NK-92 (cell line): ENCODE measurements around the gene TSC22D3.

Experiments
- DNase-seq: peaks from one replicate; lab custom pipeline; 2025; ENCODE audit not compliant: unreplicated experiment; lab: John Stamatoyannopoulos, UW

The TSC22D3 gene

DNA sequence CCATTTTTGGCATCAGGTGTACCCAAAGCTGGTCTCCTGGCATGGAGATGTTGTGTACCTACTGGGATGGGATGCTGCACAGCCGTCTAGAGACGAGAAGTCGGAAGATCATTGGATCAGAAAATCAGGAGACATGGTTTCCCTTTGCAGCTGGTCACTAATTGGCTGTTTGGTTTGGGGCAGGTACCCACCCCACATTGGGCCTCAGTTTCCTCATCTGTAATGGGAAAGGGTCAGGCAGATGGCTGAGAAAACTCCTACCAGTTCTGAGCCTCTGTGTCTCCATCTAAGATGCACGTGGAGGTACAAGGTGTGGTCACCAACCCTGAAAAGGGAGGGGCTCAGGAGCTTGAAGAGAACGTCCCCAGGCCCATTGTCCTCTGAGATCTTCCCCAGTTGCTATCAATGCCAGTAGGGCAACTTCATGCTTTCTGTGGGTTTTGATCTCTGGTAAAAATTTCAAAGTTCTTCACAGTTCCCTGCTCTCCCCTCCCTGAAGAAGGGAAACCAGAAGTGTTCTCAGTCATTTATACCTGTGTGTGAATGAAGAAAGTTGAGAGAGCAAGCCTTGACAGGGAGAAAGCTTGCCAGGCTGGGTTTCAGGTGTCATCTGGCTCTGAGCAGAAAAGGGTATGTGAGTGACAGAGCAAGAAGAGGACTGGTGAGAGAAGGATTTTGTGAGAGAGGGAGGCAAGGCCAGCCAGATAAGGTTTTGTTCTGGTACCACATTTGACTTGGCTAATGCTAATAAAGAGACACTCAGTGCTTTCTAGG lies 15.1 kb downstream of the TSC22D3 start:
- DNase-seq = no peak

- no peak for DNase-seq
Observed at GRCh38 chrX:107758231-107758766, 17.3 kb downstream of the TSC22D3 start.

DNA sequence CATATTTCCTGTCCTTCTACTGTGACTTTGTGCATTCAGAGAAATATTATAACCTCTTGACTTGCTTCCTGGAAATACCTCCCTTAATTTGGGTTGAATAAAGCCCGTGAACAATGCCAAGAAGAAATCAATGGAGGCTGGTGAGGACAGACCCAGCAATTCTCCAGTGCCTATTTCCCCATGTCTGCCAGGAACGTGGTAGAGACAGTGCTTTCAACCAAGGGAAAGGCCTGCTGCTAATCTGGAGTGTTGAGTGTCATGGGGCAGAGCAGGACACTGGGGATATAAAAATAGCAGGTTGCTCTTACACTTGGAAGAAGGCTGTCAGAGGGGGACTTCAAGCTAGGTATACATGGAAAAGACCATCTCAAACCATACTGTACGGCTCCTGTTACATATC lies 19.9 kb downstream of the TSC22D3 start:
- DNase-seq = no peak

DNA sequence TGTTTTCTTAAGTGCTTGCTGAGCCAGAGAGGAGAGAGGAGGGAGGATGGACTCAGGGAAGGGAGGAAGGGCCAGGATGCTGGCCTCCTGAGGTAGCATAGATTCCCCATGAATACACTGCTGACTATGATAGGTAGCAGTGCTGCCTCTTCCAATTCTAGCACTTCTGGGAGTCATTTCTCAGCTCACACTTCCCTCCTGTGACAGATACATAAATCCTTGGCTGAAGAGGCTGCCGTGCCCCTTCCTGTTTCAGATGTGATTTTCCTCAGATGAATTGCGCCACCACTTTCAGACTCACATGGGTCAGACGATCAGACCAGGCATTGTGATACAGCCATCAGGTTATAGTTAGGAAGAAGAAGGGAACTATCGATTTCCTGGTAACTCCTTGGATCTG lies 22.4 kb downstream of the TSC22D3 start:
- no peak for DNase-seq

DNA sequence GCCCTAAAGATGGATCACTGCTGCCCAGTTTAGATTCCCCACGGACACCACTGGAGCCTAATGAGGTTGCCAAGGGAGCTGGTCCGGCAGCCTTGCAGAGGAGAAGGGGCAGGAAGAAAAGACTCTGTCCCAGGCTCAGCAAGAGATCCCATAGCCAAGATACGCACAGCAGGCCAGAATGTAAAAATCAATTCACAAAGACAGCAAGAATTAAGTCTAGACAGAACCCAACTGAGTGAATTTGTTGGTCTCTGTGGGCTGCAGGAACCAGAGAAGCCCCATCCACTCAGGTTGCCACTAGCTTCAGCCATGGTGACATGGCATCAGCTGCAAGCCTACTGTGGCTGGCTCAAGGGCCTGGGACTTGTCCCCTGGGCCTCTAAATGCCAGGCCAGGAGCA lies 22.9 kb downstream of the TSC22D3 start:
- DNase-seq = no peak

DNA sequence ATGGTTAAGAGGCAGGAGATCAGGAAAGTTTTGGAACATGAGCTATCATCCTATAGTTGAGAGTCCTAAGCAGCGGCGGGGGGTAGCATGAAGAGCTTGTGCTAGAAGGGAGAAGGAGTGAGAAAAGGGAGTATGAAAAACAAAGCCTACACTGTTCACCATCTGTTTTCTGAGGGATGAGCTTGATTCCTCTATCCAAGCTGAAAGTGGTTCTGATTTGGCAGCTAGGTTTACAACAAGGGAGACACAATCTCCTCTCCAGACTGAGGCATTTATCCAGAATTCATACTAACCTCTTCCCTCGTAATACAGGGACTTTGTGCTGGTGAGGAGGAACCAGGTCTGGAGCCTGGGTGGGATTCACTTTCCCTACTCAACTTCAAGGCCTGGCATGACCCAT lies 23.5 kb downstream of the TSC22D3 start:
- no peak for DNase-seq

- DNase-seq = no peak
Observed at GRCh38 chrX:107750861-107751445, 24.6 kb downstream of the TSC22D3 start.

DNA sequence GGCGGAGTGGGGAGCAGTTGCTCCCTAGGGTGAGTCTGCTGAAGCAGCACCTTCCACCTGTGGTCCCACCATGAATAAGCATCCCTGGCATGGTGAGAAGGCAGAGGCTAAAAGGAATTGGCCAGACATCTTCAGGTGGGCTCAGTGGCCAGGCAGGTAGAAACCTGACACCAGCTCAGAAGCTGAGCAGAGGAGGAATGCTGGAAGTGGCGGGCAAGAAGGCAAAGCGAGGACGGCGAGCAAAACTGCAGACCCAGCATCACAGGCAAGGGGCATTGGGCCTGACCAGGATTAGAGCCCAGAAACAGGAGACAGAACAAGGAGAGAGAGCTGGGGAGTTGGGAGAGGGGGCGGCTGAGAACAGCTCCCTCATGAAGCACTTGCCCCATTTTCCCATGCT lies 25.3 kb downstream of the TSC22D3 start:
- no peak for DNase-seq

DNA sequence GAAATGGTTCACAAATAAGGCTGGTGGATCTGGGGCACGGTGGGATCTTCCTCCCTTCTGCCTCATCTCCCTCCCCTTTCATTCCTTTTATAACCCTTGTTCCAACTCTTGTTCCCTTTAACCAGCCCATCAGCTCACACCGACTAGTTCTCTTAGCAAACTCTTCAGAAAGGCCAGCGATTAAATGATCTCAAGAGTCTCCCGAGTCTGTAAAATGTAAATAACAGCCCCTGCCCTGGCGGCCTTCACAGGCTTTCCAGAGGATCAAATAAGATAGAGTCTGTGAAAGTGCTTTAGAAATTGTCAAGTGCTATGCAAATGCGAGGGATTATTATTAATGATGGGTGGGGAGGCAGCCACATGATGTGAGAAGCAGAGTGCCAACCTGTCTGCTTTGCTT lies 27.1 kb downstream of the TSC22D3 start:
- DNase-seq = no peak

GRCh38 chrX:107747596-107748161 lies 27.9 kb downstream of the TSC22D3 start:
- DNase-seq = no peak

DNA sequence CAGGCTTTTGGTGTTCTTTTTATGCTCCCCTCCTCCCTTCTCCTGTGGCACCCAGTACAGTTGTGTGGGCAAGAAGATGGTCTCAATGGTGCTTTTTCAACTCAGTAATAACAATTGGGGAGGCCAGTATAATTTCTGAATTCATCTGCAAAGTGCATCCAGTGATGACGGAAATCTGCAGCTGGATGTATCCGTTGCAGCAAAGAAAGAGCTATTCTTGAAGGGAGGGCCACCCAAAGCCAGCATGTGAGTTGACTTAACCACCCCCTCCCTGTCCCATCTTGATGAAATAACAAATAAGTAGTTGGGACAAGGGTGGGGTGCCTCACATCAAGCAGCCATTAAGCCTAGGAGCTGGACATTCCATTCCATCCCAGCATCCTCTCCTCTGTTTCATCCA lies 30.7 kb downstream of the TSC22D3 start:
- no peak for DNase-seq

DNA sequence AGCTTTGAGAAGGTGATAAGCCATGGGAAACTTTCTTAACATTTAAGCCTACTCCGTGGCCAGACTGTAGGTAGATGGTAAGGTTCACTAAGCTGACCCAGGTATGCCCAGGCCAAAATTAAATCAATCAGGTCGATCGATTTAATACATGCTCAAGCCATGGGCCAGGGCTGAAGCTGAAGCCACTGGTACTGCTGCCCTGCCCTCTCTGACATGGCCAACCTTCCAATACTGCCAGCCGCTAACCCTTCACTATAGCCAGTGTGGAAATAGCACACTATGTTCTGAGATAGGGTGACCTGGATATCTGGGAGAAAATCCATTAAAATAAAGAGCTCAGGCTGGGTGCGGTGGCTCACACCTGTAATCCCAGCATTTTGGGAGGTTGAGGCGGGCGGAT lies 31.6 kb downstream of the TSC22D3 start:
- no peak for DNase-seq

DNA sequence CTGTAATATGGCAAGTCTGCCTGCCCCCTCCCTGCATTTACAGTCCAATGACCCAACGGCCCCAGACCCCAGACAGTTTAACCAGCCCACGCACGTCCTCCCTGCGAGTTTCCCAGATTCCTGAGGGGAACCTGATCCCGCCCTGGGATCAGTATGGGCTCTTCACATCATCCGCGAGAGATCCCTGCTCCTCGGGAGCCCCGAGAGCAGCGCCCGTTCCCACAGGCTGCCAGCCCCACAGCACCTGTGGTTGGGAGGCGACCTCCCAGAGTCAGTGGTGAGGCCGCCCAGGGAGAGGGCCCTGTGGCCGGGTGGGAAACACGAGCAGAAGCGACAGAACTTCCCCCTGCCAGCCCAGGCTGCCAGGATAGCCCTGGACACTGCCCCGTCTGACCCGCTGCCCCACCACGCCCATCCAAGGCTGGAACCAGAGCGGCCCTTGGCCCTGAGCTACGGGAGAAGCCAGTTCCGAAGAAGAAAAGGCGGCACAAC lies 32.8 kb downstream of the TSC22D3 start:
- no peak for DNase-seq

DNA sequence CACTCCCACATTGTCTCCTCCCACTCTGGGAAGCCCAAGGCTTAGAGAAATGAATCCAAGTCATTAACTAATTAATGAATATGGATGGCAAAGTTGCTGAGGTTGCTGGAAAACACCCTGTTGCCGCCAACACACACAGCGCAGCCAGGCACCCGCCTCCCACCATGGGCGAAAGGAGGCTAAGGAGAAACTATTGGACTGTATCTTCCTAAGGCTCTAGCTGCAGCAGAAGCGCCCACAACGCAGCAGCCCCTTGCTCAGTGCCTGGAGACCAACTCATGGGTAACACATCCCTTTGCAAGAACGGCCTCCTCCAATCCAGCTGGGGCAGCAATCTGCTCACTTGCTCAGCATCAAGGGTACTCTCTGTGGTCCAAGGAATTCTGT lies 34.2 kb downstream of the TSC22D3 start:
- no peak for DNase-seq

DNA sequence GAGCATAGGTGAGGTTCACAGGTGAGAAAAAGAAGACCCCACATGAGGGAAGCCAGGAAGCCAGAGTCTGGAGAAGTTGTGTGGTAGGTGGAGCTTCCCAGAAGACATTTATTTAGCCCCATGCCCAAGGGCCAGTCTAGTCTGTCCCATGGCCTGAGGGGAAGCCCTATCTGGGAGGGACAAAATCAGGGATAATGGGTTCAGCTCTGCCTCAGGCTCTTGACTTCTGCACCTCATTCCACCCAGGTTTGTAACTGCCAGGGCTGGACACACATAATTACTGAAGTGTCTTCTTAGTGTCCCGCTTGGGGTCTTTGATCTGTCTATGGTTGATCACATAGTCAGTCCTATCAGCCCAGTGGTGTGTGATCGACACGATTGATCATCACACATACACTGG lies 36.0 kb downstream of the TSC22D3 start:
- no peak for DNase-seq

GRCh38 chrX:107738768-107739167 lies 36.8 kb downstream of the TSC22D3 start:
- DNase-seq = no peak

- no peak for DNase-seq
Observed at GRCh38 chrX:107738272-107738671, 37.3 kb downstream of the TSC22D3 start.

- DNase-seq = no peak
Observed at GRCh38 chrX:107736781-107737531, 38.6 kb downstream of the TSC22D3 start.

DNA sequence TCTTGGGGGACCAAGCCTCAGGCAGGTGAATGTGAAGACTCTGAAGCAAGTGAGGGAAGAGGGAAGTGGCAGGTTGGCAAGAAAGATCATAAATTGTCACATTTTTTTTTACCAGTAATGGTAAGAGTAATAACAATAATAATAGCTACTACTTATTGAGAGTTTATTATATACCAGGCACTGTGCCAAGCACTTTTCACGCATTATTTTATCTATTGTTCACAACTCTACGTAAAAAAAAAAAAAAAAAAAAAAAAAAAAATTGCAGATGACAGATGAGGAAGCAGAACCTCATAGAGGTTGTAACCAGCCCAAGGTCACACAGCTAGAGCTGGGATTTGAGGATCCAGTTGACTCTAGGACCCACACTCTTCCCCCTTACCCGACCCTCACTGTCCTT lies 40.9 kb downstream of the TSC22D3 start:
- DNase-seq = no peak

GRCh38 chrX:107733686-107734085 lies 41.9 kb downstream of the TSC22D3 start:
- DNase-seq = no peak

GRCh38 chrX:107731831-107732502 lies 43.6 kb downstream of the TSC22D3 start:
- no peak for DNase-seq
